K562 (cell line): ENCODE data around the gene OPCML. TPM values are rescaled to one million over a fixed set of nuclear protein-coding genes. Genes with fewer than 3 reads are reported as not detected.

ENCODE experiments used
- ATAC-seq: fragments of 200-7000 bp; cut with Tn5 transposase; 3 replicates; pipeline ENCODE4 v1.9.1; 2020; ENCODE audit warnings: moderate library complexity
- BruUV-seq: library from RNA; stranded (reverse); fragments of 400-500 nt; replicated peaks from 2 replicates; lab custom pipeline; 2021; lab: Mats Ljungman, UMichigan
- CTCF ChIA-PET: fragments of 300-600 bp; formaldehyde crosslinking; extraction: SDS; loops from one replicate; lab custom pipeline; 2021; ENCODE audit warnings: low intra/inter-chr PET ratio; lab: Yijun Ruan, JAX
- POLR2A ChIA-PET: fragments of 300-600, 350-650 bp; sonication (Branson Sonifier 250); formaldehyde crosslinking; extraction: SDS; loops from one replicate; lab custom pipeline; 2021; ENCODE audit warnings: antibody characterized with exemption, inconsistent platforms; lab: Yijun Ruan, JAX
- DNase-seq, 4 experiments: peaks; one replicate each; pipeline versions ENCODE4 v3.0.0 to v3.0.0-alpha.2; 2011 to 2018; ENCODE audit warnings: low spot score in 3 of 4, mixed read lengths in 3 of 4; ENCODE audit errors: extremely low read depth in 1 of 4
- FAIRE-seq: peaks from 2 replicates; lab custom pipeline; 2011; peaks lifted over from hg19 to GRCh38; lab: Jason Lieb, UNC
- H2AFZ ChIP-seq: 2 replicates; pipeline ENCODE4 v1.6.0; 2011; ENCODE audit warnings: low read depth, low read length, control low read depth, inconsistent platforms
- H3K27ac ChIP-seq: fragments of 200-600 bp; 3 replicates; pipeline ENCODE4 v1.8.0; 2011; ENCODE audit warnings: low read depth, mild to moderate bottlenecking, control low read depth, inconsistent platforms, low read length, moderate library complexity, mixed read lengths; ENCODE audit errors: extremely low read depth
- H3K27me3 ChIP-seq, 2 experiments: fragments of 300-600 bp in 1 of 2; 2 replicates in 1 of 2; 3 replicates in 1 of 2; pipeline versions ENCODE4 v1.6.0 to v1.8.0; 2011; ENCODE audit warnings: inconsistent platforms in 2 of 2, low read length in 2 of 2, mild to moderate bottlenecking in 1 of 2, mixed read lengths in 1 of 2, moderate library complexity in 1 of 2; ENCODE audit not compliant: control insufficient read depth in 2 of 2, insufficient read depth in 2 of 2
- H3K36me3 ChIP-seq: fragments of 300-600 bp; 3 replicates; pipeline ENCODE4 v1.8.0; 2011; ENCODE audit warnings: mild to moderate bottlenecking, low read length, inconsistent platforms; ENCODE audit not compliant: control insufficient read depth, insufficient read depth
- H3K4me1 ChIP-seq, 2 experiments: fragments of 200-600 bp in 1 of 2; replicated peaks in 1 of 2; 2 replicates in 1 of 2; 3 replicates in 1 of 2; pipeline versions ENCODE4 v1.5.1 to v1.8.0; 2011; ENCODE audit warnings: inconsistent platforms in 2 of 2, low read length in 2 of 2, mild to moderate bottlenecking in 1 of 2, mixed read lengths in 1 of 2, moderate library complexity in 1 of 2; ENCODE audit not compliant: control insufficient read depth in 2 of 2, insufficient read depth in 2 of 2
- H3K4me2 ChIP-seq: 2 replicates; pipeline ENCODE4 v1.6.1; 2011; ENCODE audit warnings: low read length, control low read depth, inconsistent platforms, mixed read lengths; ENCODE audit not compliant: insufficient read depth
- H3K4me3 ChIP-seq: fragments of 200-600 bp; sonication (generic), shearing (Covaris generic); 2 replicates; pipeline ENCODE4 v1.5.1; 2016; ENCODE audit warnings: control low read depth, inconsistent platforms
- H3K79me2 ChIP-seq: fragments of 200-600 bp; 3 replicates; pipeline ENCODE4 v1.8.0; 2011; ENCODE audit warnings: low read length, inconsistent platforms; ENCODE audit not compliant: control insufficient read depth, insufficient read depth
- H3K9ac ChIP-seq, 2 experiments: 2 replicates each; pipeline versions ENCODE4 v1.6.0 to v1.6.1; 2011; ENCODE audit warnings: low read depth in 2 of 2, low read length in 2 of 2, control low read depth in 1 of 2, inconsistent platforms in 1 of 2, mild to moderate bottlenecking in 1 of 2, mixed read lengths in 1 of 2; ENCODE audit not compliant: insufficient read depth in 1 of 2
- H3K9me1 ChIP-seq: one replicate; pipeline ENCODE4 v1.6.0; 2011; ENCODE audit warnings: inconsistent platforms, mild to moderate bottlenecking, low read length, moderate library complexity; ENCODE audit not compliant: control insufficient read depth, insufficient read depth
- H3K9me3 ChIP-seq: replicated peaks from 2 replicates; pipeline ENCODE4 v1.5.1; 2011; ENCODE audit warnings: low read depth, low read length, inconsistent platforms; ENCODE audit not compliant: control insufficient read depth, insufficient read depth
- H4K20me1 ChIP-seq: replicated peaks from 2 replicates; pipeline ENCODE4 v1.6.1; 2011; ENCODE audit warnings: low read length, inconsistent platforms, mixed read lengths; ENCODE audit not compliant: control insufficient read depth, insufficient read depth
- GATA2 ChIP-seq: sonication (generic); formaldehyde crosslinking; IDR thresholded peaks from 2 replicates; pipeline ENCODE4 v1.4.0; 2020; ENCODE audit warnings: mild to moderate bottlenecking, missing genetic modification reagents
- KLF13 ChIP-seq: fragments of 450-650 bp; IDR thresholded peaks from 2 replicates; pipeline ENCODE4 v1.6.1; 2016; ENCODE audit warnings: missing genetic modification characterization, low read depth, mild to moderate bottlenecking, missing compliant biosample characterization, moderate library complexity, borderline replicate concordance
- SOX6 ChIP-seq: fragments of 450-650 bp; IDR thresholded peaks from 2 replicates; pipeline ENCODE4 v1.6.1; 2014; ENCODE audit warnings: mild to moderate bottlenecking
- ZNF592 ChIP-seq: fragments of 450-650 bp; IDR thresholded peaks from 2 replicates; pipeline ENCODE4 v1.6.1; 2017; ENCODE audit warnings: antibody characterized with exemption, mild to moderate bottlenecking
- WGBS: fragments of 100-300 bp; shearing (Covaris generic); methylation state at CpG from one replicate; pipeline ENCODE4 v1.1.6; 2016; ENCODE audit warnings: low coverage, mixed read lengths; ENCODE audit not compliant: insufficient coverage; ENCODE audit errors: missing lambda C conversion rate; 5-methylcytosine and 5-hydroxymethylcytosine counted together
- in situ Hi-C: fragments of 300-500 bp; cut with MboI; formaldehyde crosslinking; loops from 4 replicates; pipeline ENCODE4 v1.15.0; 2018; ENCODE audit warnings: inconsistent platforms, mixed read lengths
- intact Hi-C: fragments of 100-400 bp; cut with micrococcal nuclease; formaldehyde crosslinking; loops from 2 replicates; pipeline ENCODE4 v1.14.2; 2022
- polyA plus RNA-seq, 8 experiments: library from polyadenylated mRNA; depleted of rRNA in 4 of 8; stranded (reverse) in 5 of 8; unstranded in 3 of 8; fragments of >200 nt; fragmentation: Nextera tagmentation in 2 of 8; fragmentation: Illumina TruSeq in 1 of 8; extraction: Ambion mirVana in 2 of 8; extraction: Trizol in 1 of 8; gene quantifications; 2 replicates each; pipeline versions ENCODE4 v1.2.1 to v1.2.3, GENCODE V29; 2011 to 2014; ENCODE audit warnings: inconsistent platforms in 1 of 8, missing spikeins in 1 of 8
- total RNA-seq, 7 experiments: library from RNA; depleted of rRNA in 6 of 7; stranded (reverse); fragments of >200 nt in 6 of 7; fragmentation: Illumina TruSeq in 2 of 7; extraction: Trizol in 2 of 7; gene quantifications; 2 replicates each; pipeline versions ENCODE4 v1.2.1 to v1.2.3, GENCODE V29; 2011 to 2021; ENCODE audit warnings: low replicate concordance in 1 of 7

Gene OPCML
- total and polyA plus RNA-seq, 9 of the 15 experiments (the other 6 are each of a cell fraction or from before 2014, with no cell fraction given), result not detected

- Histone ChIP-seq H3K9ac (no peak overlapping the region), H3K9me1 (no peaks in the 10 kb centered on the region), H3K79me2 (no peaks in the 10 kb centered on the region), H3K4me3 (no peak overlapping the region), H3K36me3 (no peaks in the 10 kb centered on the region), H3K9me3 (no peaks in the 10 kb centered on the region), H4K20me1 (no peaks in the 10 kb centered on the region), H2AFZ (no peak overlapping the region), H3K27me3 (no peaks in the 10 kb centered on the region), H3K4me2 (no peak overlapping the region), H3K27ac (no peak overlapping the region), H3K4me1 (no peaks in the 10 kb centered on the region)
- TF ChIP-seq GATA2 (CRISPR knock-in tag) (no peak), ZNF592 (no peak), SOX6 (no peak), KLF13 (tag) (no peak)
- WGBS, result 3% methylated on average over 3 of the region's 3 CpGs
- BruUV-seq, result no TSS peak
- ATAC-seq (no peak), DNase-seq (no peak), FAIRE-seq (no peak)
- in situ Hi-C loops (no loop called here), intact Hi-C loops (no loop called here)
- CTCF ChIA-PET, result no interaction called here
- POLR2A ChIA-PET, result no interaction called here
These were observed 976.7 kb downstream of the OPCML start for GRCh38 chr11:132555617-132556016.
